Measurements from ENCODE around the gene NAGLU.
"Not testable (repeated sequence)": the region's sequence is repeated elsewhere in the genome, so short reads cannot be mapped to it uniquely, and the experiment has no call there.

Gene NAGLU

DNA sequence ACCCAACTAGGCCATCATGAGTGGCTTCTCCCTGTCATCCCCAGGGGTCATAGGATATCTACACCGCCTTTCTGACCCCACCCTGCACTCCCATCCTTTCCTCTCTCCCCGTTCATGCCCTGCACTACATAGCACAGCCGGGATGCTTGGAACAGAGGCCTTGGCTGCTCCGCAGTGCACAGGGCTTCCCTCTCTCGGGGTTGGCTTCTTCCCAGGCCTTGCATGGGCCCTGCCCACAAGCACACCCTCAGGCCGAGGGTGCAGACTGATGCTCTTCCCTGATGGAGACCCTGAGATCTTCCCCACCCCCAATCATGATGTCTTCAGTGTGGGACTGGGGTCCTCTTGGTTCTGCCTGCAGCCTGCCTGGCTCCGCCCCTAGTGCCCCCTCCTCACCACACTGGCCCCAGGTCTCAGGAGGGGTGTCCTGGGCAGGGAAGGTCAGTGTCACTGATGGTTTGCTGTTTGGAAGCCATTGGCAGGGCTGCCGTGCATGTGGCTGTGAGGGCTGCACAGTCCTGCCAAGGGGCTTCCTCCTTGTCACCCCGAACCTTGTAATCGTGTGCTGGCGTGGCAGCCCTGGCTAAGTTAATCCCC is 14.3 kb upstream of the NAGLU start:
- DNase-seq (ENCODE audit: low spot score) = no peak

DNA sequence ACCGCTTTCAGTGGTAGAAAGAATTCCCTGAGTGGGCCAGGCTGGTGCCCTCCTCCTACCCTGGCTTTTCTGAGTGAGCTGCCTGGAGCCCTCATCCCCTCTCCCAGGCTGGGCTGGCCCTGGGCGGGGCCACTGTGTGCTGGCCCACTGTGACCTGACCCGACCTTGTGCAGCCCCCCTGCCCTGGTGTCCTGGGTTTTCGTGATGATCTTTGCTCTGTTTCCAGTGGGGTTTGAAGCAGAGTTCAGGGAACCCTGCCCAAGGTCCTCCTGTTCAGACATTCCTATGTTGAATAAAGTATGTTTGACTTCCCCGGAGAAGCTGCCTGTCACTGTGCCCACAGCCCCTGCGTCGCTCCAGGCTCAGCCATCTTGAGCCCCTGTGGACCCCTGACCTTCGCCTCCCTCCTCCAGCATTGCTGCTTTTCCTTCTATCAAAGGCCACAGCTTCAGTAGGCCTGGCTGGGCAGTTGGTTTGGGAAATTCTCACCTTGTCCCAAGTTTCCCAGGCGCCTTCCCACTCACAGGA is 13.7 kb upstream of the NAGLU start:
- no peak for DNase-seq (ENCODE audit: low spot score)

DNA sequence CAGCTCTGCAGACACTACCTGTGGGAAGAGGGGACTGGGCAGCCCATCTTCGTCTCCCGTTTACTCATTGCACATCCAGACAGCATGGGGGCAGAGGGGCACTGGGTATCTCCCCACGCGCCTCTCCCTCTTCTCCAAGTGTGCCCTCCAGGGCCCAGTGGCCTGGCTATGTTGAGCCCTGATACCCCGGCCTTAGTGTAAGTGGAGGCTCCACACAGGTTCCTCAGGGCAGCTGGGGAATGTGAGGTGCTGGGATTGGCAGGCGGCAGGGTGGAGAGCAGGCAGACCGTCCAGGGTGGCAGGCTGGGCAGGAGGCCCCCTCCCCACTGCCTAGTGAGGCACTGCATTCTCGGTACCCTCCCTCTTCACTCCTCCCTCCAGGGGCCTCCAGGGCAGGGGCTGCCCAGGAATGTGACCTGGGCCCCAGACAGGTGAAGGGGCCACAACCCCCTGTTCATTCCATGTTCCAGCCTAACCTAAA is 13.2 kb upstream of the NAGLU start:
- DNase-seq (ENCODE audit: low spot score) = no peak

DNA sequence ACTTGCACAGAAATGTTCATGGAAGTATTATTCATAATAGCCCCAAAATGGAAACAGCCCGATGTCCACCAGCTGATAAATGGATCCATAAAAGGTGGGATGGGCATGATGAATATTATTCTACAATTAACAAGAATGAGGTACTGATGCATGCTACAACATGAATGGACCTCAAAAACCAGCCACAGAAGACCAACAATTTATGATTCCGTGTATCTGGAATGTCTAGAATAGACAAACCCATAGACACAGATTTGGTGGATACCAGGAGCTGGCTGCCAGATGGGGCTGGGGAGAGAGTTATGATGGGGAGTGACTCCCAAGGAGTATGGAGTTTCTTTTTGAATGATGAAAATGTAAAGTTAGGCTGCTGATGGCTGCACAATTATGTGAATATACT is 10.8 kb upstream of the NAGLU start:
- no peak for DNase-seq (ENCODE audit: low spot score)

DNA sequence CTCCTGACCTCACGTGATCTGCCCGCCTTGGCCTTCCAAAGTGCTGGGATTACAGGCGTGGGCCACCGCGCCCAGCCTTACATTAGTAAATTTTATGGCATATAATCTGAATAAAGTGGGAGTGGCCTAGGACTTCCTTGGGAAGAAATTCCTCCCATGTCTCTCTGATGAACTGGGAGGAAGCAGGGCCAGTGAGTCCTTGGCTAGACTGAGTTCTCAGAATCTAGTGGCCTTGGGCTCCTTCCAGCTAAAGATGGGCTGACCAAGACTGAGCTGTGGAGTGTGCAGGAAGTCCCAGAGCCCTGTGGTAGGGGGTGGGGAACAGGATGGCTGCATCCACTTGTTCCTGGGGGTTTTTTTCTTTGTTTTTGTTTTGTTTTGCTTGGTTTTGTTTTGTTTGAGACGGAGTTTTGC is 10.0 kb upstream of the NAGLU start:
- DNase-seq (ENCODE audit: low spot score) = no peak

DNA sequence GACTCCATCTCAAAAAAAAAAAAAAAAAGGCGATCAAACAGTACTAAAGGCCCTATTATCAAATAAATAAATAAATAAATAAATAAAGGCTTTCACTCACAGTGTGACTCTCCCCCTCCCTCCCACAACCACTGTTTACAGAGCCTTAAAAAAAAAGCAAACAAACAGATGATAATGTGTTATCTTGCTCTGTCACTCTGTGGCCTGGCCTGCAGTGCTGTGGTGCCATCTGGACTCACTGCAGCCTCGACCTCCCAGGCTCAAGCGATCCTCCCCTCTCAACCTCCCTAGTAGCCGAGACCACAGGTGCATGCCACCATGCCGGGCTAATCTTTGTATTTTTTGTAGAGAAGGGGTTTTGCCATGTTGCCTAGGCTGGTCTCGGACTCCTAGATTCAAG is 8.1 kb upstream of the NAGLU start:
- DNase-seq (ENCODE audit: low spot score) = no peak

DNA sequence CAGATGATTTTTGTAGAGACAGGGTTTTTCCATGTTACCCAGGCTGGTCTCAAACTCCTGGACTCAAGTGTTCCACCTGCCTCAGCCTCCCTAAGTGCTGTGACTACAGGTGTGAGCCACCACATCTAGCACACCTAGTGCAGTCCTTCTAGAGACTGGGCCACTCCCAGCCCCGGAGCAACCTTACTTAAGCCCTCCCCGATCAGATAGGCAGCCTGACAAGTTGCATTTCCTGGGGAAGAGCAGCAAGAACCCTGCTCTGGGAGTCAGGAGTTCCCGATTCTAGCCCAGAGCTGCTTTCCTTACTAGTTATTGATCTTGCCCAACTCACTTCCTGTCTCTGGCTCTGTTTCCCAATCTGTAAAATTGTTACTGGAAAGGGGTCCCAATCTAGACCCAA is 7.0 kb upstream of the NAGLU start:
- no peak for DNase-seq (ENCODE audit: low spot score)

DNA sequence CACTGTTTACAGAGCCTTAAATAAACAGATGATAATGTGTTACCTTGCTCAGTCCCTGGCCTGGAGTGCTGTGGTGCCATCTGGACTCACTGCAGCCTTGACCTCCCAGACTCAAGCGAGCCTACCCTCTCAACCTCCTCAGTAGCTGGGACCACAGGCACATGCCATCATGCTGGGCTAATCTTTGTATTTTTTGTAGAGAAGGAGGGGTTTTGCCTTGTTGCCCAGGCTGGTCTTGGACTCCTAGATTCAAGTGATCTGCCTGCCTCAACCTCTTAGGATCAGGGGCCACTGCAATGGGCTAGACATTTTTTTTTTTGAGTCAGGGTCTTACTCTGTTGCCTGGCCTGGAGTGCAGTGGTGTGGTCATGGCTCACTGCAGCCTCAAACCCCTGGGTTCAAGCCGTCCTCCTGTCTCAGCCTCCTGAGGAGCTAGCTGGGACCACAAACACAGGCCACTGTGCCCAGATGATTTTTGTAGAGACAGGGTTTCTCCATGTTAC is 5.0 kb upstream of the NAGLU start:
- no peak for DNase-seq (ENCODE audit: low spot score)

DNA sequence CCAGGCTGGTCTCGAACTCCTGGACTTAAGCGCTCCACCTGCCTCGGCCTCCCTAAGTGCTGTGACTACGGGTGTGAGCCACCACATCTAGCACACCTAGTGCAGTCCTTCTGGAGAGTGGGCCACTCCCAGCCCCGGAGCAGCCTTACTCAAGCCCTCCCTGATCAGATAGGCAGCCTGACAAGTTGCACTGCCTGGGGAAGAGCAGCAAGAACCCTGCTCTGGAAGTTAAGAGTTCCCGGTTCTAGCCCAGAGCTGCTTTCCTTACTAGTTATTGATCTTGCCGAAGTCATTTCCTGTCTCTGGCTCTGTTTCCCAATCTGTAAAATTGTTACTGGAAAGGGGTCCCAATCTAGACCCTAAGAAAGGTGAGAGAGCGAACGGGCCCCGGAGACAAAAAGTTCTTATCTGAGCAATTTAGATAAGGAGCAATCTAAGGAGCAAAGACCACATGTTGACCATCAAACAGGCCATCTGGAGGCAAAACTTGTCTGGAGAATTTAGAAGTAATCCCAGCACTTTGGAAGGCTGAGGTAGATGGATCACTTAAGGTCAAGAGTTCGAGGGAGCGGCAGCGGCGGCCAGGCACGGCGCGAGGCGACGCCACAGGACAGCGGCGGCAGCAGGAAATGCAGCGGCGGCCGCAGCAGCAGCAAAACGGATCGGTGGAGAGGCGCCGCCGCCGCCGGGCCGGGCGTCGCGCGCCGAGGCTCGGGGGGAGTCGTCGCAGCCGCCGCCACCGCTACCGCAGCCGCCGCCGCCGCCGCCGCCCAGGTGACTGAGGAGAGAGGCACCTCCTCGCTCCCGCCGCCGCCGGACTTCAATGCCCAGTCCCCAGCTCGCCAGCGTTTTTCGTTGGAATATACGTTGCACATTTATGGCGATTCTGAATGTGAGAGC is 4.3 kb upstream of the NAGLU start:
- DNase-seq (ENCODE audit: low spot score) = peak; percentile 69

DNA sequence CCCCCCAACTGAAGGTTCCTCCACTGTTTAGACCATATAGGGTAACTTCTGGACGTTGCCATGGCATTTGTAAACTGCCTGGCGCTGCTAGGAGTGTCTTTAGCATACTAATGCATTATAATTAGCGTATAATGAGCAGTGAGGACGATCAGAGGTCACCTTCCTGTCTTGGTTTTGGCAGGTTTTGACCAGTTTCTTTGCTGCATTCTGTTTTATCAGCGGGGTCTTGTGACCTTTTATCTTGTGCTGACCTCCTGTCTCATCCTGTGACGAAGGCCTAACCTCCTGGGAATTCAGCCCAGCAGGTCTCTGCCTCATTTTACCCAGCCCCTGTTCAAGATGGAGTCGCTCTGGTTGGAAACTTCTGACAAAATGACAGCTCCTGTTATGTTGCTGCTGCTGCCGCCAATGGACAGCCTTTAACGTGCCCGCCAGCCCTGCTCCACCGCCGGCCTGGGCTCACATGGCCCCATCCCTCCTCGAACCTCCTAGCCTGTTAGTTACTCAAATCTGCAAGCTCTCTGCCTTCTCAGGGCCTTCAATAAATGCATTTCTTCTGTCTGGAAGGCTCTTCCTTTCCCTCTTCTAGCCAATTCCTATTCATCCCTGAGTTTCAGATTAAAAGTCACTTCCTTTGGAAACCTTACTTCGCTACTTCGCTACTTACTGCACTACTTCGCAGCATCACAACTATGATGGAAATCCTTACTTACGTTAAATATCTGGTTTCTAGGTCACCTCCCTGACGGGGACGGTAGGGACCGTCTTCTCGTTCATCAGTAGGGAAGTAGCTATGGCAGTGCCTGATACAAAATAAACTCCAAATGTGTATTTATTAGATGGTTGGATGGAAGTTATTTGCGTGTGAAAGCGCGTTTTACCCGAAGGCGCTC is 640 bp upstream of the NAGLU start:
- DNase-seq (ENCODE audit: low spot score) = peak; percentile 26

DNA sequence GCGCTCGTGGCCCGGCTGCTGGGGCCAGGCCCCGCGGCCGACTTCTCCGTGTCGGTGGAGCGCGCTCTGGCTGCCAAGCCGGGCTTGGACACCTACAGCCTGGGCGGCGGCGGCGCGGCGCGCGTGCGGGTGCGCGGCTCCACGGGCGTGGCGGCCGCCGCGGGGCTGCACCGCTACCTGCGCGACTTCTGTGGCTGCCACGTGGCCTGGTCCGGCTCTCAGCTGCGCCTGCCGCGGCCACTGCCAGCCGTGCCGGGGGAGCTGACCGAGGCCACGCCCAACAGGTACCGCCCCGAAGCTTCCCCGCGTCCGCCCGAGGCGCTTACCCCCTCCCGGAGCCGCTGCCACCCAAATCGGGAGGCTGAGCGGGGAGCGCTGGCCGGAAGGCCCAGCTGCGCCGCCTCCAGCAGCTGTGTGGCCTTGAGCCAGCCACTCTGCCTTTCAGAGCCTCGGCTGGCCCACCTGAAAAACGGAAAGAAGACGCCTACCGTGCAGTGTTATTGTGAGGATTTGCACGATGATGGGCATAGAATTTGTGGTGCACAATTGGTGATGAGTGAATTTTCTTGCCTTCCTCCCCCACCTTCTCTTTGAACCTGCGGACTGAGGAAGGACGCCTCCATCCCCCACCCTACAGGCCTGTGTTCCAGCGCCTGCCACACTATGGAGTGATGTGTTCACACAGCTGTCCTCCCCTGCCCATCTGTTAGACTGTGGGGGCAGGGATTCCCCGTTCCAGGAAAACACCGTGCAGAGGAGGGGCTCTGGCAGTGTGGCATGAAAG is 523 bp downstream of the NAGLU start:
- DNase-seq (ENCODE audit: low spot score) = peak; percentile 77

DNA sequence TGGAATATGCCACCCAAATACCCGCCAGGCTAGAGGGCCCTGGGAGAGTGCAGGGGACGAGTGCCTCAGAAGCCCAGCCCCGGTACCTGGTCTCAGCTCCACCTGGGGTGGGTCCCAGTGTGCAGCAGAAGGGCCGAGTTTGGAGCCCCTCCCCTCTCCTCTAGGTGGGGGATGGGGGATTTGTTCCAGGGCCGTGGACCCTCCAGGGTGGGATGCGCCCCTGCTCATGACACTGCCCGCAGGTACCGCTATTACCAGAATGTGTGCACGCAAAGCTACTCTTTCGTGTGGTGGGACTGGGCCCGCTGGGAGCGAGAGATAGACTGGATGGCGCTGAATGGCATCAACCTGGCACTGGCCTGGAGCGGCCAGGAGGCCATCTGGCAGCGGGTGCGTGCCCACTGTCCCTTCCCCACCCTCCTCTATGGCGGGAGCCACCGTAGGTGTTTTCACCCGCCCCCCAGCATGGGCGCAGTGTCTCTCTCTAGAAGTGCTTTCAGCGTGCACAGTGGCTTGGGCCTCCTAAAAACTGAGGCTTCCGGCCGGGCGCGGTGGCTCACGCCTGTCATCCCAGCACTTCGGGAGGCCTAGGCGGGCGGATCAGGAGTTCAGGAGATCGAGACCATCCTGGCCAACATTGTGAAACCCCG is 1.2 kb downstream of the NAGLU start:
- no peak for DNase-seq (ENCODE audit: low spot score)

DNA sequence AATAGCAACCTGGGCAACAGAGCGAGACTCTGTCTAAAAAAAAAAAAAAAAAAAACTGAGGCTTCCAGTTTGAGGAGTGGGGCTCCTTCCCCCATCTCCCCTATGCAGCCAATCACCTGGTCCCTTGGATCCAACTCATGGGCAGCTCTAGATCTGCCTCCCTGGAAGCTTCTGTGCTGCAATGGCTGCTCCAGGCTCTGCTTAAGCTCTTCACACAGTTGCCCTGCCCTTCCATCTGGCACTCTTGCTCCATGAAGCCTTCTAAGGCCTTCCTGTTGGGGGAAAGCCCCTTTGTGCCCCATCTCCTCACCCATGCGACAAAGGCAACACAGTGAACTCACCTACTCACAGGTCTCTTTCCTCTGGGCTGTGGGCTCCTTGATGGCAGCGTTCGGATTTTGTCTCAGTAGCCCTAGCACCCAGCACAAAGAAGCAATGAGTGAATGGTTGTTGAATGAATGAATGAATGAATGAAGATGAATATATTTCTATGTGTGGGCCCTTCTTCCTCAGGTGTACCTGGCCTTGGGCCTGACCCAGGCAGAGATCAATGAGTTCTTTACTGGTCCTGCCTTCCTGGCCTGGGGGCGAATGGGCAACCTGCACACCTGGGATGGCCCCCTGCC is 1.9 kb downstream of the NAGLU start:
- no peak for DNase-seq (ENCODE audit: low spot score)

DNA sequence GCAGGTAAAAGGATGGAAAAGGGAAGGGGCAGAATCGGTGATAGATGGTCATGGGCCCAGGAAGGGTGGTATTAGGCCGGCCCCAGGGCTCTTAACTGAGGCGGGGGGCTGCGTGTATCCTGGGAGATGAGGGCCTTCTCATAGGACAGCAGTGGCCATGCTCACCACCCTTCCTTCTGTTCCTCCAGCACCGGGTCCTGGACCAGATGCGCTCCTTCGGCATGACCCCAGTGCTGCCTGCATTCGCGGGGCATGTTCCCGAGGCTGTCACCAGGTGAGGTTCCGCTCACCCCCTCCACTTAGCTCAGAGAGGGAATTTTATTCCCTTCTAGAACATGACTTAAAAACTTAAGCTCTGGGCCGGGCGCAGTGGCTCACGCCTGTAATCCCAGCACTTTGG is 2.4 kb downstream of the NAGLU start:
- DNase-seq (ENCODE audit: low spot score) = no peak

DNA sequence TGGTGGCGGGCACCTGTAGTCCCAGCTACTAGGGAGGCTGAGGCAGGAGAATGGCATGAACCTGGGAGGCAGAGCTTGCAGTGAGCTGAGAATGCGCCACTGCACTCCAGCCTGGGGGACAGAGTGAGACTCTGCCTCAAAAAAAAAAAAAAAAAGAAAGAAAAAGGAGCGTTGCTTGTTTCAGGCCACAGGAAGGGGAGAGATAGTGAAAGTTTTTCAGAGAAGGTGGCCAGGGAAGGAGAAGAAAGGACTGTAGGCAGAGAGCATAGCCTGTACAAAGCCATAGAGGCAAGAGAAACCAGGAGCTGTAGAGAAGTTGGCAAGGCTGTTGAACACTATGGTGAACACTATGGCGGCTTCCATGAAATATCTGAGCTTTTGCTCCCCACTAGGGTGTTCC is 4.5 kb downstream of the NAGLU start:
- not testable (repeated sequence) for DNase-seq (ENCODE audit: low spot score)

DNA sequence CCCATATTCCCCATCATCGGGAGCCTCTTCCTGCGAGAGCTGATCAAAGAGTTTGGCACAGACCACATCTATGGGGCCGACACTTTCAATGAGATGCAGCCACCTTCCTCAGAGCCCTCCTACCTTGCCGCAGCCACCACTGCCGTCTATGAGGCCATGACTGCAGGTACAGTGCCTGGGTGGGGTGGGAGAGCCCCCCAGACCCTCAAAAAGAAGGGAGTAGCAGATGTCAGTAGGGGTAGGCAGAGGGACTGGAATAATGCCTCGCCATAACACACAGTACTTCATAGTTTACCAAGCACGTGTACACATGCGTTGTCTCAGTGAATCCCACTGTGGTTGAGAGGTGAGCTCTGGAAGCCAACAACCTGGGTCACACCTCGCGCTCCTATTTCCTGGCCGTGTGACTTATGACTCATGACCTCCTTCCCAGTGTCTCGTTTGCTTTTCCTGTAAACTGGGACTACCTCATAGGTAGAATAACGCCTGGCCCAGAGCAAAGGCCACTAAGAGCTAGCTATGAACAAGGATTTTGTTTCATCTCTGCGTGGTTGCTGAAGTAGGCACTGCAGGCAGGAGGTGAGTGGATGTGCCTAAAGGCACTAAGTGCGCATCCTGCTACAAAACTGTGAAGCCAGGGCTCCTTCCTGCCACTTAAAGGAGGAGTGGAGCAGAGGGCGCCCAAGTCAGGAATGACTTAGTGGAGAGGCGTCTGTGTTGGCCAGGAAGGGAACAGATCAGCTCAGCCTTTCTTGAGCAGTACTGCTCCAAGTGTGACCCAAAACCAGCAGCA is 5.2 kb downstream of the NAGLU start:
- DNase-seq (ENCODE audit: low spot score) = no peak

DNA sequence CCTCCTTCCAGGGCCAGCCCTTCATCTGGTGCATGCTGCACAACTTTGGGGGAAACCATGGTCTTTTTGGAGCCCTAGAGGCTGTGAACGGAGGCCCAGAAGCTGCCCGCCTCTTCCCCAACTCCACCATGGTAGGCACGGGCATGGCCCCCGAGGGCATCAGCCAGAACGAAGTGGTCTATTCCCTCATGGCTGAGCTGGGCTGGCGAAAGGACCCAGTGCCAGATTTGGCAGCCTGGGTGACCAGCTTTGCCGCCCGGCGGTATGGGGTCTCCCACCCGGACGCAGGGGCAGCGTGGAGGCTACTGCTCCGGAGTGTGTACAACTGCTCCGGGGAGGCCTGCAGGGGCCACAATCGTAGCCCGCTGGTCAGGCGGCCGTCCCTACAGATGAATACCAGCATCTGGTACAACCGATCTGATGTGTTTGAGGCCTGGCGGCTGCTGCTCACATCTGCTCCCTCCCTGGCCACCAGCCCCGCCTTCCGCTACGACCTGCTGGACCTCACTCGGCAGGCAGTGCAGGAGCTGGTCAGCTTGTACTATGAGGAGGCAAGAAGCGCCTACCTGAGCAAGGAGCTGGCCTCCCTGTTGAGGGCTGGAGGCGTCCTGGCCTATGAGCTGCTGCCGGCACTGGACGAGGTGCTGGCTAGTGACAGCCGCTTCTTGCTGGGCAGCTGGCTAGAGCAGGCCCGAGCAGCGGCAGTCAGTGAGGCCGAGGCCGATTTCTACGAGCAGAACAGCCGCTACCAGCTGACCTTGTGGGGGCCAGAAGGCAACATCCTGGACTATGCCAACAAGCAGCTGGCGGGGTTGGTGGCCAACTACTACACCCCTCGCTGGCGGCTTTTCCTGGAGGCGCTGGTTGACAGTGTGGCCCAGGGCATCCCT is 7.4 kb downstream of the NAGLU start:
- DNase-seq (ENCODE audit: low spot score) = no peak

DNA sequence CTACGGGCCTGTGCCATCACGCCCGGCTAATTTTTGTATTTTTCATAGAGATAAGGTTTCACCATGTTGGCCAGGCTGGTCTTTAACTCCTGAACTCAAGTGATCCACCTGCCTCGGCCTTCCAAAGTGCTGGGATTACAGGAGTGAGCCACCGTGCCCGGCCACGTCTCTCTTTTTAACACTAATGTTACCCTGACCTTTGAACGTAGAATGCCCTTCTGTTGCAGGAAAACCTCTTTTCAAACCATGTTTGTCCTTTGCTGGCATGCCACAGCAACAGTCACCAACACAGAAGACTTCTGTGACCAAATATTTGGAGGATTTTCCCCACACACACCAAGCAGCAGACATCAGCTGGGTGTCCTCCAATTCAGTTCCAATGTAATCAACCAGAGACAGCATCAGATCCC is 8.8 kb downstream of the NAGLU start:
- DNase-seq (ENCODE audit: low spot score) = no peak

Data from NAMALWA (cell line).